HFFc6 (cell line): Measurements from ENCODE around the gene MAPKAPK5. TPM values are rescaled to one million over a fixed set of nuclear protein-coding genes. Genes with fewer than 3 reads are reported as not detected.

Experiments
- DNase-seq: peaks from one replicate; pipeline ENCODE4 v3.0.0-alpha.2; 2018
- H3K27ac Mint-ChIP-seq: 2 replicates; pipeline ENCODE4 v1.8.0; 2020; ENCODE audit warnings: mild to moderate bottlenecking, mixed read lengths
- H3K27me3 Mint-ChIP-seq: 2 replicates; pipeline ENCODE4 v1.8.0; 2021; ENCODE audit warnings: mild to moderate bottlenecking, moderate library complexity, mixed read lengths; ENCODE audit not compliant: insufficient read depth
- H3K36me3 Mint-ChIP-seq: 2 replicates; pipeline ENCODE4 v1.8.0; 2021; ENCODE audit warnings: low read depth, mixed read lengths
- H3K4me1 Mint-ChIP-seq: 2 replicates; pipeline ENCODE4 v1.8.0; 2020; ENCODE audit warnings: low read depth, mixed read lengths
- H3K4me3 Mint-ChIP-seq: 2 replicates; pipeline ENCODE4 v1.8.0; 2020; ENCODE audit warnings: mild to moderate bottlenecking, moderate library complexity, mixed read lengths
- H3K9me3 Mint-ChIP-seq: 2 replicates; pipeline ENCODE4 v1.8.0; 2020; ENCODE audit warnings: mild to moderate bottlenecking, mixed read lengths
- CTCF ChIP-seq: fragments of 200-600 bp; sonication (generic); IDR thresholded peaks from 2 replicates; pipeline ENCODE4 v1.5.0; 2021; ENCODE audit warnings: antibody characterized with exemption, mild to moderate bottlenecking
- total RNA-seq, 6 experiments: library from RNA; stranded (reverse); fragmentation: NEBNext Ultra II Directional; extraction: Animal tissue kit (Norgen Biotek cat#: 25700); gene quantifications; 2 replicates in 1 of 6; 3 replicates in 5 of 6; pipeline ENCODE4 v1.2.3, GENCODE V29; 2021

Gene MAPKAPK5
- total RNA-seq, 6 experiments from 2014 or later: 31.2 to 36.7 (median 34.1) TPM

- Mint-ChIP-seq H3K4me3 (no peak overlapping the region), H3K9me3 (no peaks in the 10 kb centered on the region), H3K4me1 (no peaks in the 10 kb centered on the region), H3K27ac (no peak overlapping the region), H3K27me3 (no peaks in the 10 kb centered on the region), H3K36me3 (peaks cover 32% of the 10 kb centered on the region)
- no peak for DNase-seq
- no peak for TF ChIP-seq CTCF
These were observed 39.7 kb downstream of the MAPKAPK5 start for GRCh38 chr12:111881716-111882115.

GRCh38 chr12:111886662-111887545, 44.9 kb downstream of the MAPKAPK5 start:
- no peak overlapping the region for H3K4me3 Mint-ChIP-seq
- no peaks in the 10 kb centered on the region for H3K27me3 Mint-ChIP-seq
- peaks cover 27% of the 10 kb centered on the region for H3K36me3 Mint-ChIP-seq
- no peaks in the 10 kb centered on the region for H3K4me1 Mint-ChIP-seq
- H3K27ac Mint-ChIP-seq: no peak overlapping the region
- H3K9me3 Mint-ChIP-seq: no peaks in the 10 kb centered on the region
- DNase-seq: no peak
- TF ChIP-seq CTCF: no peak

- no peak overlapping the region for H3K4me3 Mint-ChIP-seq
These were observed 46.1 kb downstream of the MAPKAPK5 start for GRCh38 chr12:111887926-111888745.

GRCh38 chr12:111893287-111893686, 51.3 kb downstream of the MAPKAPK5 start:
- Mint-ChIP-seq H3K36me3 (peaks cover 30% of the 10 kb centered on the region), H3K27ac (no peak overlapping the region), H3K27me3 (no peaks in the 10 kb centered on the region), H3K4me3 (no peak overlapping the region), H3K9me3 (no peaks in the 10 kb centered on the region), H3K4me1 (no peaks in the 10 kb centered on the region)
- TF ChIP-seq CTCF: no peak
- no peak for DNase-seq

More at GRCh38 chr12:111887926-111888745, 46.1 kb downstream of the MAPKAPK5 start:
- no peaks in the 10 kb centered on the region for H3K9me3 Mint-ChIP-seq
- H3K36me3 Mint-ChIP-seq: peaks cover 34% of the 10 kb centered on the region
- H3K27ac Mint-ChIP-seq: no peak overlapping the region
- no peak for TF ChIP-seq CTCF
- no peak for DNase-seq
- H3K27me3 Mint-ChIP-seq: no peaks in the 10 kb centered on the region
- H3K4me1 Mint-ChIP-seq: no peaks in the 10 kb centered on the region

- TF ChIP-seq CTCF: no peak
- Mint-ChIP-seq H3K27ac (no peak overlapping the region), H3K4me1 (no peaks in the 10 kb centered on the region), H3K27me3 (no peaks in the 10 kb centered on the region), H3K36me3 (peaks cover 37% of the 10 kb centered on the region), H3K4me3 (no peak overlapping the region), H3K9me3 (no peaks in the 10 kb centered on the region)
- DNase-seq: no peak
These were observed 52.5 kb downstream of the MAPKAPK5 start for GRCh38 chr12:111894556-111894955.
